SKM-1 treated with dmso at 0.1 percent for 144 hours (cell line): ENCODE results near the gene ARFGAP1.

Experiments
- DNase-seq: peaks from one replicate; lab custom pipeline; 2025; ENCODE audit not compliant: unreplicated experiment; lab: John Stamatoyannopoulos, UW

ARFGAP1 gene

DNA sequence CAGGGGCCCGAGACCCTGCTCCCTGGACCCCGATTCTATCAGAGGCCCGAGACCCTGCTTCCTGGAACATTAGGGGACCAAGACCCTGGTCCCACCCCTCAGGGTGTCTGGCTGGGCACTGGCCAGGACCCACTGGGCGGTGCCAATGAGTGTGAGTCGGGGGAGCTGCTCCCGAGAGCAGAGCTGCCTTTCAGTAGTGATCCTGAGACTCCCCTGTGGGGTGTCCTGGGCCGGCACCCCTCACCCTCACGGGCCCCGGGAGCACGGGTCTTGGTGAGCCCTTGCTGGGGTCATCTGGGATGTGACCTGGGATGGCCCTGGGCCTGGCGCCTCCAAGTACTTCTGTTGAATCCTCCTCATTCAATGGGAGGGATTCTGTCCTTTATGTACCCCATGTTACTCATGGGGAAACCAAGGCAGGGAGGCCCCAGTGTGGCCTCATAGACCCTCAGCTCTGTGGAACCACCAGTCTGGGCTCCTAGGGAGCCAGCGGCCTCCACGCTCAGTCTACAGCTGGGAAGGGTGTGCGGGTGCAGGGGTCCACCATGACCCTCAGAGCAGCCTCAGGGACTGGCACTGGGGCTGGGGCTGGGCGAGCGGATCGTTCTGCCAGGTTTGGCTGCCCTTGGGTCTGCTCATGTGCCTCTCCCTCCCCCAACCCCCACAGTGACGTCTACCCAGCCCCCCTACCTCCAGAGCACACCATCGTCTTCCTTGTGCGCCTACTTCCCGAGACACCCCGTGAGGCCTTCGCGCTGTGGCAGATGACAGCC is 46.0 kb downstream of the ARFGAP1 start:
- no peak for DNase-seq

- no peak for DNase-seq
Measured at GRCh38 chr20:63319164-63320040, 46.8 kb downstream of the ARFGAP1 start.

DNA sequence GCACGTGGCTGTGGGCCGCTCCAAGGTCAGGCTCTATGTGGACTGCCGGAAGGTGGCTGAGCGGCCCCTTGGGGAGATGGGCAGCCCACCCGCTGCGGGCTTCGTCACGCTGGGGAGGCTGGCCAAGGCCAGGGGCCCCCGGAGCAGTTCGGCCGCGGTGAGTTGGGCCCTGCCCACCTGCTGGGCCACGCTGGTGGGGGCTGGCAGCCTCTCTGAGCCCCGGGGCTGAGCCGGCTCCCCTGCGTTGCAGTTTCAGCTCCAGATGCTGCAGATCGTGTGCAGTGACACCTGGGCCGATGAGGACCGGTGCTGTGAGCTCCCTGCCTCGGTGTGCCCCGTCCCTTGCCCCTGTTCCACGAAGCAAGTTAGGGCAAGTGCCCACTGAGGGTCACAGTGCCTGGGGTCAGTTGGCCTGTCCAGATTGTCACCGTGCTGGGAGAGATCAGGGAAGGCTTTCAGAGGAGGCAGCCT is 47.5 kb downstream of the ARFGAP1 start:
- no peak for DNase-seq

GRCh38 chr20:63320616-63321147 is 48.1 kb downstream of the ARFGAP1 start:
- no peak for DNase-seq

- no peak for DNase-seq
Measured at GRCh38 chr20:63321148-63321831, 48.7 kb downstream of the ARFGAP1 start.

DNA sequence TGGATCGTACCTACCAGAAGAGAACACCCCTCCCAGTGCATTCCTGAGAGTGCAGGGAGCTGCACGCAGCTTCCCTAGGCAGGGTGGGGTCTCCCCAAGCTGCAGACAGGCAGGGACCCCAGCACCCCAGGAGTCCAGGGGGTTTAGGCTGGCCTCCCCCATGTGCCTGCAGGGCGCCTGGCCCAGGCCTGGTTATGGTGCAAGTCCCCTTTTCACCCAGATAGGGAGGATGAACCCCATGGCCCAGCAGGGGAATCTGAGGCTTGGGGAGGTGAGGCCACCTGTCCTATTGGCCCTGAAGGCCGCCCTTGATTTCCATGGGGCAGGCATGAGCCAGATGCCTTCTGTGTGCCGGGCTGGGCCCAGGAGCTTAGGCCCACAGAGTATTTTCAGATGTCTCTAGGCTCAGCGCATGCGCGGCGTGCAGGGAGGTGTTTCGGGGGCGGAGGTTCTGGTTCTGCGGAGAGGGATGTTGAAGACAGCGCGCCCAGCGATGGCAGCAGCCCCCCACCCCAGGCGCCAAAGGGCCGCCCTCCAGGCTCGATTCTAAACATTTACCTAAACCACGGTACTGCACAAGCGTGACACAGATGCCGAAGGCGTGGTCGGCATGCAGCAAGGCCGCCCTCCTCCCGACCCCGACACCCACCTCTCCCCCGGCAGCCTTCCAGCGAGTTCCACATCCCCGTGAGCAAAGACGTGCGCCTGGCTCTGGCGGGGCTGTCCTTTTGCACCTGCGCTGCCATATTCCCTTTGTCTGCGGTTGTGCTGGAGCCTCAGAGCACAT is 49.7 kb downstream of the ARFGAP1 start:
- DNase-seq: no peak

GRCh38 chr20:63322933-63323273 is 50.3 kb downstream of the ARFGAP1 start:
- DNase-seq: no peak

DNA sequence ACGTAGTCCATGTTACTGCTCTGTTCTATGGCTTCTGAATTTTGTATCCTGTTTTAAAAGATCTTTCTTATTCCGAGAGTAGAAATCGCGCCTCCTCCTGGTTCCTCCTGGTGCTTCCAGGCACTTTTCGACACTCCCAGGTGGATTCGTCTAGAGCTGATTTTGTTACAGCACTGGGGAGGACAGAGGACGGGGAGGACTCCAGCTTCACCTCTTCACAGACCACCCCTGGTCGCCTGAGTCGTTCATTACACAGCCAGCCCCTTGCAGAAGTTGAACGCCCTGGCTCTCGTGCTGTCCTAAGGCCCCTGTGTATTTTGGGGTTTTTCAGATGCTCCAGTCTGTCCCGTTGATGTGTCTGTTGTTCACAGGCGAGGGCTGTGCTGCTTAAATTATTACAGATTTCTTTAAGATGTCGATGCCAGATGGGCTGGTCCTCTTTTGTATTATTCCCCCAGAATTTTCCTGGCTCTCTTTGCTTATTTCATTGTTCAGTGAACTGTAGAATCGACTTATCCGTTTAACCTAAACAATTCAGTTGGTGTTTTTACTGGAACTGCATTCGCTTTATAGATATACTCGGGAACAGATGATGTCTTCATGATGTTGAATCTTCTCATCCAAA is 50.9 kb downstream of the ARFGAP1 start:
- DNase-seq: no peak

- DNase-seq: no peak
Measured at GRCh38 chr20:63325021-63325471, 52.4 kb downstream of the ARFGAP1 start.

- no peak for DNase-seq
Measured at GRCh38 chr20:63325554-63326313, 53.1 kb downstream of the ARFGAP1 start.

DNA sequence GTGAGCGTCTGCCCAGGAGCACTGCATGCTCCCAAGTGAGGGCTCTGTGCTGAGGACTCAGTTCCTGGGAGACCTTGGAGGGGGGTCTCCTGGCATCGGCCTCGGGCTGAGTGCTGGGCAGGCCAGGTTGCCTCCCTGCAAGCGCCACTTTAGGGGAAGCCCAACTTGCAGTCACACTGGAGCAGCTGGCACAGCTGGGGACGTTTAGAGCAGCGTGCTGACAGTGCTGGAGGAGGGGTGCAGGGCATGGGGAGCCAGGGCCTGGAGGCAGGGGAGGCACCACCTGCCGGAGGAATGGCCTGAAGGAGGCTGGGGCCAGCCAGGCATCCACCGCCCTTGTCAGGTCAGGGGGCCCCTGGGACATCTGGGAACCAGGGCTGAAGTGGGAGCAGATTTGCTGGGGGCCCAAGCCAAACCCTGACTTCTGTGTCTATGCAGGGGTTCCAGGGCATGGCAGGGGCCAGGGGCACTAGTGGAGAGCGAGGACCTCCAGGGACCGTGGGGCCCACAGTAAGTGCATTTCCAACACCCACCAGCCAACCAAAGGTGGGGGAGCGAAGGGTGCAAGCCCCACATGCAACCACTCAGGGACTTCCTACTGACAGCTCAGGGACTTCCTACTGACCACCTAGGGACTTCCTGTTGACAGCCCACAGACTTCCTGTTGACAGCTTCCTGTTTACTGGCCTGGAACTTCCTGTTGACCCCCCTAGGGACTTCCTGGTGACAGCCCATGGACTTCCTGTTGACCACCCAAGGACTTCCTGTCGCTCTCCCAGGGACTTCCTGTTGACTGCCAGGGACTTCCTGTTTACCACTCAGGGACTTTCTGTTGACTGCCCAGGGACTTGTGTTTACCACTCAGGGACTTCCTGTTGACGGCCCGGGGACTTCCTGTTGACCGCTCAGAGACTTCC is 54.0 kb downstream of the ARFGAP1 start:
- no peak for DNase-seq

DNA sequence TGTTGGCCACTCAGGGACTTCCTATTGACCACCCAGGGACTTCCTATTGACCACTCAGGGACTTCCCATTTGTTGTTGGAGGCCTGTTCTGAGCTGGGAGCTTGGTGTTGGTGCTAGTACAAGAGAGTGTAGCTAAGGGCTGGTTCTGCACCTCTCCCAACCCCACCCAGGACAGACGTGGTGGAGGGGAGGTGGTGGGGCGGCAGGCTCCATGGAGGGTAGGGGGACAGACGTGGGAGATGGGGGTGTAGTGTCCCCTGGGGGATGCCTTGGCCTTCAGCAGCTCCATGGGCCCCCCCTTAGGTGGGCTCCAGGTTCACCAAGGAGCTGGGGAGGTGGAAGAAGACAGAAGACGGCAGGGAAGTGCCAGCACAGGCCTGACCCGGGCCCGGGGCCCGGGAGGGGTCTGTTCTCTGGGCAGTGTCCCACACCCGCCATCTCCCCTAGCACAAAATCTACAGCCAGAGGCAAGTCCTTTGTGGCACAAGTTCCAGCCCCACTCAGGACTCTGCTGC is 54.7 kb downstream of the ARFGAP1 start:
- no peak for DNase-seq

DNA sequence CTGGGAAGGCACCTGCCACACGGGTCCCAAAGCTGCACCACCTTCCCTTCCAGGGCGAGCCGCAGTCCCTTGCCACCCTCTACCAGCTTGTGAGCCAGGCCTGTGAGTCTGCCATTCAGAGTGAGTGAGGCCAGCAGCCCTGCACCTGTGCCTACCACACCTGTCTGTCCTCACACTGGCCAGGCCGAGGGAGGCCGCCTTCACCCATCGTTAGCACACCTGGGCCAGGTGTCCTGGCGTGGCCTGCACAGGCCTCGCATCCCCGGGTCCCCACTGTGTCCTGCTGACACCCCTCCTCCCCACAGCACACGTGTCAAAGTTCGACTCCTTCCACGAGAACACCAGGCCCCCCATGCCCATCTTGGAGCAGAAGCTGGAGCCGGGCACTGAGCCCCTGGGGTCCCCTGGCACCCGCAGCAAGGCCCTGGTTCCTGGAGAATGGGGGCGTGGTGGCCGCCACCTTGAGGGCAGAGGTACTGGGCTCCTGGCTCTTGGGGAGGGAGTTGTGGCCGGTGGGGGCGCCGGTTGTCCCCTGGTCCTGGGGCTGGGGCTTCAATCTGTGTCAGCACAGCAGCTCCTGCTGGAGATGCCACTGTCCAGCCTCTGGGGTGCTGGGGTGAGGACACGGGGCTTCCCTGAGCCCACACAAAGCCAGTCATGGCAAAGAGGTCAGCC is 55.5 kb downstream of the ARFGAP1 start:
- DNase-seq: no peak

DNA sequence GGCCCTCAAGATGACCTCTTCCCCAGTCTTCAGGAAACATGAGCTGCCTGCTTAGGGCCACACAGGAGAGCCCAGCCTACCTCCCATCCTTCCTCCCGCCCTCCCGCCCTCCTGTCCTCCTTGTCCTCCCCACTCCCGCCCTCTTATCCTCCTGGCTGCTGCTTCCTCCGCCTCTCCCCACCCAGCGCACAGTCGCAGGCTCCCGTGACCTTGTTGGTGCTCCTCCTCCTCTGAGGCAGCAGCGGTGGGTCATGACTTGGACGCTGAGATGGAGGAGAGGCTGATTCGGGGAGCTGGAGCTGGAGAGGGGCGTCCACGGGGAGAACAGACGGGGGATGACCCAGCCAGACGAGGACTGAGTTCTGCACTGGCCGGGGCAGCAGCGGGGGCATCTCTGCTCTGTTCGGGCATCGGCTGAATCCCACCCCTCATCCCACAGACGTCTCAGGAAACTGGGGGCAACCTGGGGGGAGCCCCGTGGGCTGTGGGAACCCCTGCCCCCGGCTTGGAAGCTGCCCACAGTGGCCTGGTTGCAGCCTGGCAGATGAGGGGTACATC is 56.2 kb downstream of the ARFGAP1 start:
- no peak for DNase-seq

- no peak for DNase-seq
Measured at GRCh38 chr20:63329331-63330083, 56.9 kb downstream of the ARFGAP1 start.

- DNase-seq: no peak
Measured at GRCh38 chr20:63330084-63330760, 57.6 kb downstream of the ARFGAP1 start.
